NCI-H1105 treated with DMSO at 0.1 percent for 48 hours (cell line): ENCODE data around the gene TRIM49C.
"Not testable (repeated sequence)": the region's sequence is repeated elsewhere in the genome, so short reads cannot be mapped to it uniquely, and the experiment has no call there.

ENCODE experiments used
- DNase-seq: peaks from one replicate; lab custom pipeline; 2025; lab: John Stamatoyannopoulos, UW

TRIM49C gene, protein sequence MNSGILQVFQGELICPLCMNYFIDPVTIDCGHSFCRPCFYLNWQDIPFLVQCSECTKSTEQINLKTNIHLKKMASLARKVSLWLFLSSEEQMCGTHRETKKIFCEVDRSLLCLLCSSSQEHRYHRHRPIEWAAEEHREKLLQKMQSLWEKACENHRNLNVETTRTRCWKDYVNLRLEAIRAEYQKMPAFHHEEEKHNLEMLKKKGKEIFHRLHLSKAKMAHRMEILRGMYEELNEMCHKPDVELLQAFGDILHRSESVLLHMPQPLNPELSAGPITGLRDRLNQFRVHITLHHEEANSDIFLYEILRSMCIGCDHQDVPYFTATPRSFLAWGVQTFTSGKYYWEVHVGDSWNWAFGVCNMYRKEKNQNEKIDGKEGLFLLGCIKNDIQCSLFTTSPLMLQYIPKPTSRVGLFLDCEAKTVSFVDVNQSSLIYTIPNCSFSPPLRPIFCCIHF

DNA sequence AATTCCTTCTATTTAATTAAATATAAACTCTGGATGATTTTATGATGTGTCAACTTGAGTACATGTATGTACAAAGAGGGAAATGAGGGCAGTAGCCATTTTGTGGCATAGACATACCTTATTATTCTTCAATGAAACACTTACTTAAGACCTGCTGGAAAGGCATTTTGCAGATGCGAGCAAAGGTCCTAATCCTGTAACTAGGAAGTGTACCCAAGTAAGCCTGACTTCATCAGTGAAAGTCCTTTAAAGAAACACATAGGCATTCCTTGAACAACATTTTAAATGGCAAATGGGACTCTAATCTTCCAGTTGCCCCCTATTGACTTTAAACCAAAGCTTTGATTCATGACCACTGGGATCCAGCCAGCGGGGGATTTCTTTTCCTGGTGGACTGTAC lies at the start of gene TRIM49C:
TRIM49C (plus strand) TSS at position 301 of the 400 bp plus-strand sequence. CDS start 4,106 bp downstream, outside the sequence.
- DNase-seq = not testable (repeated sequence)

DNA sequence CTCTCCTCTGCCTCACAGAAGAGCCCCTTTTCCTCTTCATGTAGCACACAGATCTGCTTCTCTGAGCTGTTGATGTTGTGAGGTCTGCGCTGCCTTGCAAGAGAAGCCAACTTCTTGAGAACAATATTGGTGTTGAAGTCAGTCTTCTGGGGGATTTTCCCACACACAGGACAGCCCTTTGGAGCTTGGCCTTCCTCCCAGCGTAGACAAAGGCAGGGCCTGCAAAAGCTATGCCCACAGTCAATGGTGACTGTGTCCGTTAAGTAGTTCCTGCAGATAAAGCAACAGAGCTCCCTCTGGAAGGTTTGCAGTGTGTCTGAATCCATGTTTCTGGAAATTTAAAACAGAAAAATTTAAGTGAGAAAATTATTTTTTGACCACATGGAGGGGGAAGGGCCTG lies 6.7 kb upstream of the TRIM49C start:
- DNase-seq = not testable (repeated sequence)

DNA sequence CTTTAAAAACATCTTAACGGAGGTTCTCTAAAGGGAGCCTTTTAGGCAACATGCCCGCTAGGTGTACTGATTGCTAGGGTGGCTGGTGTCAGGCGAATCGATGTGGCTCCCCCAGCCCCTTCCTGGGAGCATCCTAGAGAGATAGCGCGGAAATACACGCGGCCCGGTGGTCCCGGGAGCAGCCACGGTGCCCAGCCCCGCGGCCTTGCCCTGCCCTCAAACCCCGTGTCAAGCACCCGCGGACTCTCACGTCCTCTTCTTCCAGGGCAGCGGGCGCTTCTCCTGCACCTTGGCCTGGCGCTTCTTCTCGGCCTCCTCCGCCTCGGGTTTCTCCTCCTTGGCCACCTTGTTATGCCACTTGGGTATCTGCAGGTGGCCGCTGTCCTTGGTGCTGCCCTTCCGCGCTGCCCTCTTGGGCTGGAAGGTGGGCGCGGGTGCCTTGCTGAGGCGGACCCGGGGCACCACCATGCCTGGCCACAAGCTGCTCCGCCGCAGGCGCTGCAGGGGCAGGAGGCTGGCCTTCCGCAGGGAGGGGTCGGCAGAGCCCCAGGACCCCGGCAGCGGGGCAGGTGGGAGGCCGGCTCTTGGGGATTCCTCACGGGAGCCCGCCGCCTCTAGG lies 20.8 kb downstream of the TRIM49C start:
- not testable (repeated sequence) for DNase-seq

DNA sequence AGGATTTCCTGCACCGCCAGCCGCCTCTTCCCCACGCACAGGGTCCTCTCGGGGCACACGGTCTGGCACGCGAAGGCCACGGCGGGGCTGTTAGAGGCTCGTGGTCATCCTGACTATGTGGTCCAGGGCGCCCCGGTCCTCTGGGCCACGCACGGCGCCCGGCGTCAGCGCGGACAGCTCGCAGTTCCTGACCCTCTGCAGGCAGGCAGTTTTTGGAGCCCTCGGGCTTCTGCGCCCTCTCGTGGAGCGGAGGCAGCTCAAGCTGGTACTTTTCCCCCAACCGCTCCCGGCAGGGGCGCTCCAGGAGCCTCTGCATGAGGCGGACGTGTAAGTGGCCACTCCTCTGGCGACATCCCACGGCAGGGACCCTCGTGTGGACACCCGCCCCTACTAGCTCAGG lies 21.4 kb downstream of the TRIM49C start:
- DNase-seq = not testable (repeated sequence)

DNA sequence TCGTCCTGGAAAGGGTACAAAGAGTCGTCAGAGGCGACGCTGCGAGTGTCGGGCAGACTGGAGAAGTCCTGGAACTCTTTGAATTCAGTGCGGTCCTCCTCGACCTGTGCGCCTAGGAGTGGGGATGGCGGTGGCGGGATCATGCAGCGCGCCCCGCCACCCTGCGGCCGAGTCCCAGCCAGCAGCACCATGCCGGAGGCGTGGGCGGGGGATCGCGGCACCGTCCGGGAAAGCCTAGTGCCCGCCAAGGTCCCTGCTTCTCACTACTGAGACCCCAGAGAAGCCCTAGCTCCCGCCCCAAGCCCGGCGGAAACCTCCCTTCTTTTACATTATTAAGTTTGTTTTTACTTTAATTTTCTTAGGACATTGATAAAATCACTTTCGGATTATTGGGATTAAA lies 22.6 kb downstream of the TRIM49C start:
- DNase-seq = not testable (repeated sequence)

DNA sequence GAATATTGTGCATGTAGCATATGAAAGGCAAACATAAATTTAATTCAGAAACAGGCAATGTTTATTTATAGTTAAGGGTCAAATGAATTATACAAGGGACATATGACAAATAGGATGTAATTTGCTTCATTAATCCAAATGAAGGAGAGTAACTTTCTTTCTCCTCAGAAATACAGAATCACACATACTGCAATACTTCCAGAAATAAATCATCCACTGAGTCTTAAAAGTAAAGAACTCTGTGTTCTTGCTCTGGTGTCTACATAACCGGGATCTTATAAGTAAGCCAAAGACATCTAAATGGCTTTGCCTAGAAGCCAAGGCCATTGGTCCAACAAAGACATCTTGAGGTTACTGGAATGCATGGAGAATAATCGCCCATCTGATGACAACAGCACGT lies 54.7 kb downstream of the TRIM49C start, which contains the start of gene UBTFL1:
UBTFL1 (plus strand) TSS at position 301 of the 400 bp plus-strand sequence; CDS start at position 301, 0 bp downstream.
- not testable (repeated sequence) for DNase-seq

DNA sequence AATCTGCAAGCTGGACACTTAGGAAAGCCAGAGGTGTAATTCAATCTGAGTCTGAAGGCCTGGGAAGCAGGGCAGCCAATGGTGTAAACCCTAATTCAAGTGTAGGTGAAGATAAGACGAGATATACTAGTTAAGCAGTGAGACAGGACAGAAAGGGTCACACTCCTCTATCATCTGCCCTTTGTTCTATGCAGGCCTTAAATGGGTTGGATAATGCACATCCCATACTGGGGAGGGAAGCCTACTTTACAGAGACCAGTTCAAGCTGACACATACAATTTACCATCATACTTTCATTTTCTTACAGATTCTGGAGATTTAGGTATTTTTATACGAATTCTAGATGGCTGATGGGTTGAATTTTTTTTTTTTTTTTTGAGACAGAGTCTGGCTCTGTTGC lies 57.8 kb downstream of the TRIM49C start:
- not testable (repeated sequence) for DNase-seq
